GM19438 (cell line): ENCODE results near the gene RBBP8NL.

ENCODE experiments used
- ATAC-seq: cut with Tn5 transposase; IDR thresholded peaks from one replicate; pipeline ENCODE4 v1.9.1; 2021; ENCODE audit warnings: low read depth; ENCODE audit not compliant: unreplicated experiment

Gene RBBP8NL

DNA sequence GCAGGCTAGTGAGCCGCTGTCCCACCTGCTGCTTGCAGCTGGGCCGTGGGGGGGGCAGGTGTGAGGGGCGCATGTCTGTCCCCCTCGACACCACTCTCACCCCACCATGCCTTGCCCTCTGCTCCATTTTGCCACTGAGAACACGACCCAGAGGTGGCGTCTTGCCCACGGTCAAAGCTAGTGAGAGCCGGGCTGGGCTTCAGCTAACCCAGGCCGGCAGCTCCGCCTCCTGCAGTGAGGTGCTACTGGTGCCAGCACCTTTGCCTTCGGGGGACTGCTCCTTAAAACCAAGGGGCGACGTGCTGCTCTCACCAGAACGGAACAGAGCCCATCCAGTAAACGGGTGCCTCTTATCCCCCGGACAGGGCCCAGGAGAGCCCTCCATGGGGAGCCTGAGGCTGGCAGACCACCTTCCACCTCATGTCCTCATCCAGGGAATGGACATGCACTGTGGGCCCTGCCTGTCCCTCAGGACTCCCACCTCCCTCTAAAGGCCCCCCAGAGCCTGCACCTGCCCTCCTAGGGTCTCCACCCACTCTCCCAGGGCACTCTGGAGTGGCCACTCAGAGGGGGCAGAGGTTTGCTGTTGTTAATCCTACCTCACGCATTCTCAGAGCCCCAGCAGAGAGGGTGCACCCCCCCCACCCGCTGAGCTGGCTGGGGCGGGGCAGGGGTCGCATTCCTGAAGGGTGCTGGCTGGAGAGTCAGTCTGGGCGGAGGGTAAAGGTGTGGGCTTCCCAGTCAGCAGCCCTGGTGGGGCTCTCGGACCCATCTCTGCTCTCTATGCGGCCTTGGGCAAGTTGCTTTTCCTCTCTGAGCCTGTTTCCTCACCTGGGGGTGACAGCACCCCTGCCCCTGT lies 2.9 kb downstream of the RBBP8NL start:
- ATAC-seq = no peak

DNA sequence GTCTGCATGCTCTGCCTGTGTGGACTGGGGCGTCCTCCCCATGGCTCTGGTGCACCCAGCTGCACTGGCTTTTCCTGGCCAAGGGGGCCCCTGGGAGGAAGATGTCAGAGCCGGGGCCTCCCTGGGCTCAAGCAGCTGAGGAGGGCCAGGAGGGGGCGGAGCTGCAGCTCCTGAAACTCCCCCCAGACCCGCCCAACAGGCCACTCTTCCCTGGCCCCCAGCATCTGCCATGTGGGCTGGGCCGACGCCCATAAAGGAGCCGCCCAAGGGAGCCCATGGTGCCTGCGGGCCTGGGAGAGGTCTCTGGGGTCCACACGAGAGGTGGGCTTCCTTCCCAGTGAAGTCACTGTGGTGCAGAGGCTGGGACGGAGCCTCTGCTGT lies 4.0 kb downstream of the RBBP8NL start:
- ATAC-seq = no peak

DNA sequence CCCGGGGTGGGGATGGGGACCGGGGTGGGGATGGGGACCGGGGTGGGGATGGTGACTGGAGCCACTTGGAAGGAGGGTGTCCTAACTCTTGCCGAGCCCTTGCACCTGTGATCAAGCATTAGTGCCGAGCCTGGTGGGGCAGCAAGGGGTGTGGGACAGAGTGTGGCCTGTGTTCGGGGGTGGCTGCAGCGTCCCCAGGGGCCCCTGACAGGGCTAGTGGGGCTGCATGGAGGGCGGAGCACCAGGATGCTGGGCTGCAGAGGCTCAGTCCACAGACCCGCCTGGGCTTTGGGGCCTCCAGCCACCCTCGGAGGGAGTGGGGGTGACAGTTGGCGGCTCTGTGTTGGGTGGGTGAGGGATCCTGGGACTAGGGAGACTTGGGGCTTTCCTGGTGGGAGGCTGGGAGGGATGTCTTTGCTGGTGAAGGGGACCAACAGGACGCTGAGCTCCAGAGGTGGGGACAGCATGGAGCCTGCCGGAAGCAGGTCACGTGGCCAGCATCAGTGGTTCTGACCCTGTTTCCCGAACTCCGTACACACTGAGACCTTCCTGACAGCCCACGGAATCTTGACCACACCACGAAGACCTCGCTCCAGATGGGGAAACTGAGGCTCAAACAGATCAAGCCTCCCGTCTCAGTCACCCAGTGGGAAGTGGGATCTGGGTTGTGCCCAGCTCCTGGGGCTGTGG lies 4.6 kb downstream of the RBBP8NL start:
- no peak for ATAC-seq

DNA sequence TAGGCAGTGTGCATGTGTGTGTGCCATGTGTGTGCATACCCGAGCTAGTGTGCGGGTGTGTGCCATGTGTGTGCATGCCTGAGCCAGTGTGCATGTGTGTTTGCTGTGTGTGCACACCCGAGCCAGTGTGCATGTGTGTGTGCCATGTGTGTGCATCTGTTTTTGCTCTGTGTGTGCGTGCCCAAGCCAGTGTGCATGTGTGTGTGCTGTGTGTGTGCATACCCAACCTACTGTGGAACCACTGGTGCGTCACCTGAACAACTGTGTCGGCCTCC lies 5.7 kb downstream of the RBBP8NL start:
- ATAC-seq = no peak

DNA sequence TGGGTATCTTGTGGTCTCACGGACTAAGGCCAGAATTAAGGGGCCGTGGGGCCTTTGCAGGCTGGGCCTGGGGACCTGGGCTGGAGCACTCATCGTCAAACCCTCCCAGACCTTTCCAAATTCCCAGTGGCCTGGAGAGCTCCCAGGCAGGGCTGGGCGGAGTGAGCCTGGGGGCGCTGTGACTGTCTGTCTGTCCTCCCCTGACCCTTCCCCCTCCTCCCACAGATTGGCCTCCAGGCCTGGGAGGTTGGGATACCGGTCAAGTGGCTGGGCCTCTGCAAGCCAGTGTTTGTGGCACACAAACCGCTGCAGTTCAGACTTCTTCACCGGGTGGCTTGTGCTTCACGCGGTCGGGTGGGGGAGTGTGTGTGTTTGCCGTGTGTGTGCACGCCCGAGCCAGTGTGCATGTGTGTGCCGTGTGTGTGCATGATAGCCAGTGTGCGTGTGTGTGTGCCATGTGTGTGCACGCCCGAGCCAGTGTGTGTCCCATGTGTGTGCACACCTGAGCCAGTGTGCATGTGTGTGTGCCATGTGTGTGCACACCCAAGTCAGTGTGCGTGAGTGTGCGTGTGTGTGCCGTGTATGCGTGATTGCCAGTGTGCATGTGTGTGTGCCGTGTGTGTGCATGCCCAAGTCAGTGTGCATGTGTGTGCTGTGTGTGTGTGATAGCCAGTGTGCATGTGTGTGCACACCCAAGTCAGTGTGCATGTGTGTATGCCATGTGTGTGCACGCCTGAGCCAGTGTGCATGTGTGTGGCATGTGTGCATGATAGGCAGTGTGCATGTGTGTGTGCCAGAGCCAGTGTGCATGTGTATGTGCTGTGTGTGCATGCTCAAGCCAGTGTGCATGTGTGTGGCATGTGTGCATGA lies 6.3 kb downstream of the RBBP8NL start:
- ATAC-seq = no peak

DNA sequence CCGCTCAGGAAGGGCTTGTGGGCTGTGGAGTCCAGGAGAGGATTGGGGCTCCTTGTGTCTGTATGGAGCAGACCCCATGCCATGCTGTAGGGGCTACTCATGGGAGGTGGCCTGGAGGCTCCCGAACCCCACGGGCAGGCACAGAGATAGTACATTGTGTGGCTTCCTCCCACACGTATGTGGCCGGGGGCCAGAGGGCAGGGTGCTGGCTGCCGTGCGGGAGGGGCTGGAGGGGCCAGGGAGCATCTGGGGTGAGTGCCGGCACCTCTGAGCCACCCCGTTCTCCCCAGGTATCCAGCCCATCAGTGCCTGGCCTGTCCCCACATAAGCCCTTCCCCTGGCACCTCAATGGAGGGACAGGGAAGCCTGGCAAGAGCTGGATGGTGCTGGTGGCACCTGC lies 7.6 kb downstream of the RBBP8NL start:
- ATAC-seq = no peak

DNA sequence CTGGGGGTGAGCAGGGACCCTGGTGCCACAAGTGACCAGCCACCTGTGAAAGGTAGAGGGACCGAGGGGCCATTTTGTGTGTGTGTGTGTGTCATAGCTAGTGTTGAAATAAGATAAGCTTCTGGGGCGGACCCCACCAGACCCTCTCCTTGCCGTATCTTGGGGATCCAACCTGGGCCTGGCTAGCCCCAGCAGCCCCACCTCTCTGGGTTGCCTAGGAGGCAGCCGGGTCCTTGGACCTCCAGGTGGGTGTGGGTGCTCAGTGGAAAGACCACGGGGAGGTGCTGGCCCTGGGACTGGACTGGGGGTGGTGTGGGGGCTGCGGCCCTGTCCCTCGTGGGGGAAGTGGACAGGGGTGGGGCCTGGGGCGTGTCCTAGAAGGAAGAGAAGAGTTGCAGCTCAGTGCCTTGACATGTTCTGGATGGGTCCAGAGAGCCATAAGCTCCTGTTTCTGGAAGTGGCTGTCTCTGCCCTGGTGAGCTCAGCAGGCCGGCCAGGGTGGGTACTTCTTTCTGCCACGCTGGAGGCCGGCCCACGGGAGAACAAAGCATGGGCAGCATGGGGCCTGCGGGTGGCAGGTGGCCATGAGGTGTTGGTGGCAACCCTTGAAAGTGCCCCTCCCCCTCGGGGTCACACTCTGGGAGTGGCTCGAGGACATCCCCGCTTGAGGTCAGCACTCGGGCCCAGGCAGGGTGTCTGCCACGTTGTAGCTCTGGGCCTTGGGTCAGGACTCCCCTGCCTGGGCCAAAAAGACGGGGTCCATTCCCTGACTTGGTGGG lies 8.4 kb downstream of the RBBP8NL start:
- no peak for ATAC-seq

DNA sequence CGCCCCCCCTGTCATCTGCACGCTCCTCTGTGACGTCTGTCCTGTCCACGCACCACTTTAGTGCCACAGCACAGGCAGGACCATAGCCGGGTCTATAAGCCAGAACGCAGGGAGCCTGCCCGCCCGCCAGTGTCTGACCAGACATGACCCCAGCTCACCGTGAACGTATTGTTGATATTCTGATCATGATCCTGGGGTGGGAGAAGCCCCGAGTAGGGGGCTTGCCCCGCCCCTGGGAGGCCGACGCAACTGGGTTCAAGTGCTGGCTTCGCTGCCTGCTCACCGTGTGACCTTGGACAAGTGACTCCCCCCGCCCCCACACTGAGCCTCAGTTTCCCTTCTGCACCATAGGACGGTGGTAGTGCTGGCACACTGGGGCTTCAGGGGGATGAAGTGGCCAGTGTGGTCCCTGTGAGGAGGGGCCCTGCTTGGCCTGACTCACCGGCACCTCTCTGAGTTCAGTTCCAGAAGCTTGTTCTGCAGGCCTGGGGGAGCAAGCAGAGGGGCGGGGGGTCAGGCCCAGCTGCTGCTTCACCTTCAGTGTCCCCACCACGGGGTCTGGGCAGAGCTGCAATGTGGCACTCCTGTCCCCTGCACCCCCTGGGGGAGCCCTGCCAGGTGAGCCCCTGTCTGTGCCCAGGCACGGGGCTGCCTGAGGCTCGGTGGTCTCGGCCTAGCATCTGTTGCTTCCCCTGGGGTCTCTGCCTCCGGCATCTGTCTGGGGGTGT lies 9.2 kb downstream of the RBBP8NL start:
- ATAC-seq = no peak

DNA sequence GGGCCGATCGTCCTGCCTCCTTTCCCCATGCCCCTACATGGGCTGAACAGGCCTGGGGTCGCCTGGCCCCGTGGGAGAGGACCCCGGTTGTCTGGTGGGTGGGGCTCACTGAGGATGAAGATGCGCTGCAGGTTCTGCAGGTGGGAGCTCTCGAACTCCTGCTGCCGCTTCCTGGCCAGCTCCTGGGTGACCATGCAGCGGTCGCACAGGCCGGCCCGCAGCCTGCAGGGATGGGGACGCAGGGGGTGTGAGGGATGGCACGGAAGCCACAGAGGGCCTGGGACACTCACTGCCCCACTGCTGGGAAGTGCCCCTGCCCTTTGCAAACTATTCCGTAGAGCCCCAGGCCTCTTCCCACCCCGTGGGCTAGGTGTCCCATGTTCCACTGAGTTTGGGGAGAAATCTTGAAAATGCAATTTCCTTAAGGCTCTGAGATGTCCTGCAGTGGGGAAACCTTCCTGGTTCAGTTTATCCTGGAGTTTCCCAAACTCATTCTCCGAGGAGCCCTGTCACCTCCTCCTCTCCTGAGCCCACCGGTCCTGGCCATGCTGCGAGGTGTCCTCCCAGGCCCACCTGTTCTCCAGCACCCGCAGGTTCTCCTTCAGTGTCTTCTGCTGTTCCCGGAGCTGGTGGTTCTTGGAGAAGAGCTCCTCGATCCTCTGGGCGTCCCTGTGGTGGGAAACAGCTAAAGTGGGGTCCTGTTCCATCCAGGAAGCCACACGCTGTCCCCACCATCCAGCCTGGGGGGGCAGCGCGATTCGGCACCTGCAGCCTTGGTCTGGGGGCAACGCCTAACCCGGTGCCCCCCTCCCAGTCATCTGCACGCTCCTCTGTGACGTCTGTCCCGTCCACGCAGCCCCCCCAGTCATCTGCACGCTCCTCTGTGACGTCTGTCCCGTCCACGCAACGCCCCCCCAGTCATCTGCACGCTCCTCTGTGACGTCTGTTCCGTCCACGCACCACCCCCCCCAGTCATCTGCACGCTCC lies 10.4 kb downstream of the RBBP8NL start:
- no peak for ATAC-seq

DNA sequence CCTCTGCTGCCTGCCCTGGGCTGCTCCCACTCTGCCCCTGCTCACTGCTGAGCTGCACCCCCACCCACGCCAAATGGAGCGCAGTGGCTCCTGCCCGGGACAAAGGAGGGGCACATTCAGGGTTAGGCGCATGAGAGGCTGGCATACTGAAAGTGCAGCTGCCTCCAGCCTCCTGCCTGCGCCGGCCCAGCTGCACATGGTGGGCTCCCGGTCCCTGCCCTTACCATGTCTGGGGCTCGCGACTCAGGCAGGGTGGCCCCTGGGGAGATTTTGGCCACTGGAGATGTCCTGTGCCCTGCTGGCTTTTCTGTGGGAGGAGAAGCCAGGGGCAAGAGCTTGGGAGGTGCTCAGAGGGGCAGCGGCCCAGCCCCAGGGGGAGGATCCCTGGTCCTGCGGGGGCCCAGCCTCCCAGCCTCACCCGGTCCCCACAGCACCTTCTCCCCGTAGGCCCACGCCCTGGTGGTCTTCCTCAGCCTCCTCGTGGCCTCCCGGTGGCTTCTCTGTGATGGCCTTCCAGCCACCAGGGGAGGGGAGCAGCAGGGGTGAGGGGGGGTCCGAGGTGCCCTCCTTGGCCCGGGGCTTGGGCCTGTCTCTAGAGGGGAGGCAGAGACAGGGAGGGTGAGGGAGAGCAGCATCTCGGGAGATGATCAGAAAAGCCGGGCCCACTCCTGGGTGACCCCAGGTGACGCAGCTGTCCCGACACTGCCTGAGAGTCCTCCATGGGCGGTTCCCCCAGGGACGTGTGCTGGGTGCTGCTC lies 11.8 kb downstream of the RBBP8NL start:
- ATAC-seq = no peak

DNA sequence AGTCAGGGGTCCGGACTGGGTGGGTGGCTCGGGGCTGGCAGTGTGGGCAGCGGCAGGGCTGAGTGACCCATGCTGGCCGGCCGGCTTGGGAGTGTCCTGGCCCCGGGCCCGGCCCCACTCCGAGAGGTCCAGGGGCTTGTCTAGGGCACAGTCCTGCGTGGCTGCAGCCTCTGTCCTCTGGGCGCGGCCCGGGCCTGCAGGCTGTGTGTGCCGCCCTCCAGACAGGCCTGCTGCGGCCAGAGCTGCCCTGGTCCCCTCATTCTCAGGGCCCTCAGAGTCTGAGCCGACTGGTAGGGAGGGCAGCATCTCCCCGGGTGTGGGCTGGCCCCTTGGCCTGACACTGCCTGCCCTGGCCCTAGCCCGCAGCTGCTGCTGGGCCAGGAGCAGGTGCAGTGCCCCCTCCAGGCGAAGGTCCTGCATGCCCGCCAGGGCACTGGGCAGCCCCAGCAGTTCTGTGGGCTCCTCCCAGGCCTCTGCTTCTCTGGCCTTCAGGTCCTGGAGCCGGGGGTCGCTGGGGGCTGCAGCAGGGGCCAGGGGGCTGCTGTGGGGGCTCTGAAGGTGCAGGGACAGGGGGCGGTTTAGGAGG lies 13.3 kb downstream of the RBBP8NL start:
- ATAC-seq = no peak

DNA sequence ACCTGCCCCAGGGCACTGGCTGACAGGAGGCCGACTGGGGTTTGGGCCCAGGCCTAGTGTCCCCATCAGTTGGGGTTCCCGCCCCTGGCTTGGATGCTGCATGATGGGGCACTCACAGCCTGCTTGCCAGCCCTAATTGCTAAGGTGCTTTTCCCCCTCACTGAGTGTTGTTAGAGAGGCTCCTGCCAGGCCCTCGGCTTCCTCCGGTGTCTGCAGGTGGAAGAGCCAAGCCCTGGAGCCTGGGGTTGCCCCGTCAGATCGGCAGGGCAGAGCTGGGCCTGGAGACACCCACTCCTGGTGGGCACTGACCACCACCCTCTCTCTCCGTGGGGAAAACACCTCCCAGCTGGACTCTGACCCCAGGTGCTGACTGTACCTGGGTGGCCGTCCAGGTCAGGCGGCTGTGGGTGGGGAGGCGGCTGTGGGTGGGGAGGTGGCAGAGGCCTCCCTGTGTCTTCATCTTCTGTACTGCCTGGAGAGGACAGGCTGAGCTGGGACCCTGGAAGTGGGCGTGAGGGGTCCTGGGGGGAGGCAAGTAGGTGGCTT lies 14.2 kb downstream of the RBBP8NL start:
- no peak for ATAC-seq

DNA sequence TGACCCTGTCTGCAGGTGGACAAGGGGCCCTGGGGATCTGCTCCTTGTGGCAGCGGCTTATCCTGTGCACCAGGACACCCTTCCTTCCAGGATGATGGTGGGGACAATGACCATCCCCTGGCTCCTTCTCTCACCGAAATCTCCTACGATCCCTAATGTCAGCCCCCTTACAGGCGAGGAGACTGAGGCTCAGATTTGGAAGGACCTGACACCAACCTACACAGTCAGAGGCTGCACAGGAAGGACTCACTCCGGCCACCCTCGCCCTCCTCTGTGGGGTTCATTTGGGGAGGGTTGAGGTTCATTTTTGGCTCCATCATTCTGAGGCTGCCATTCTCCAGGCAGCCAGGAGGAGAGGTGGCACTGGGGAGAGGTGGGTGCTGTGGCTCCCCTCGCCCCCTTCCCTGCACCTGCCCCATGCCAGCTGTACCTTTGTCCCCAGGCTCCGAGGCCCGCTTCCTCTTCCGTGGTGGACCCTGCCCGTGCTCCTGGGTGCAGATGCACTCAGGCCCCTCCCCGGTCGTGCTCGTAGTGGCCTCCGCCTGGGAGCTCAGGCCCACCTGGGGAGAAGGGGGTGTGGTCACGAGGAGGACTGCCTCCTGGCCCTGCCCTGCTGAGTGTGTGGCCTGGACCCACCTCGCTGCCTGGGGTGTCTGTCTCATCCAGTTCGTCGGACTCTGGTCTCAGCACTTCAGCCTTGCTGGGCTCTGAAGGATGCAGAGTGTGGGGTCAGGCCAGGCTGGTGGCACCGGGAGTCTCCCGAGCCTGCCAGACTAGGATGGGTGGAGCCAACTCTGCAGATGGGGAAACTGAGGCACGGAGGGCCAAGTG lies 14.9 kb downstream of the RBBP8NL start:
- ATAC-seq = no peak

DNA sequence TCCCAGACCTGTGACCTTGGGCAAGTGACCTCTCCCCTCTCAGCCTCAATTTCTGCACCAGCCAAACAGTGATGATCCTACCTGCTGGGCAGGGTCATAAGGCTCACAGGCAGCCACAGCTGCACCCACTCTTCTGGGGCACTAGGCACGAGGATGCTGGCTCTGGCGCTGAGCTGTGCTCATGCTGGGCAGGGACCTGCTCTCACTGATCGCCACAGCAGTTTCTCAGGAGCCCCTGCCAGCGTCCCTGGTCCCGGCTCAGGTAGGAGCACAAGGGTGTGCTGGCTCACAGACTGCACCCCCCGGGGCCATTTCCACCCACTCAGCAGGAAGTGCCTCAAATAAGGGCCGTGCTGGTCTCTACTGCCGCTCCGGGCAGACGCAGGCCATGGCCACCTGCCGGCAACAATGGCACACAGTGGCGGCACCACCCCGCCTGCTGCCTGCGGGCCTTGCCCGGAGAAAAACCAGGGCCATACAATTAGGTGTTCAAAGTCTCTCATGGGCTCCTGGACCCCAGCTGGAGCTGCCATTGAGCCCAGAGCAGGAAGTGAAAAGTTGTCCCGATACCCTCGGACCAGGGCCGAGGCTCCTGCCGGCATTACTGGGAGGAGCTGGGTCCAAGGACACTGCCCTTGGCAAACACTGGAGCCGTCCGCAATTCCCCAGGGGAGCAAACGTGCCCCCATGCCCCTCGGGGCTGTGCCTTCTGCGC lies 15.7 kb downstream of the RBBP8NL start:
- no peak for ATAC-seq

DNA sequence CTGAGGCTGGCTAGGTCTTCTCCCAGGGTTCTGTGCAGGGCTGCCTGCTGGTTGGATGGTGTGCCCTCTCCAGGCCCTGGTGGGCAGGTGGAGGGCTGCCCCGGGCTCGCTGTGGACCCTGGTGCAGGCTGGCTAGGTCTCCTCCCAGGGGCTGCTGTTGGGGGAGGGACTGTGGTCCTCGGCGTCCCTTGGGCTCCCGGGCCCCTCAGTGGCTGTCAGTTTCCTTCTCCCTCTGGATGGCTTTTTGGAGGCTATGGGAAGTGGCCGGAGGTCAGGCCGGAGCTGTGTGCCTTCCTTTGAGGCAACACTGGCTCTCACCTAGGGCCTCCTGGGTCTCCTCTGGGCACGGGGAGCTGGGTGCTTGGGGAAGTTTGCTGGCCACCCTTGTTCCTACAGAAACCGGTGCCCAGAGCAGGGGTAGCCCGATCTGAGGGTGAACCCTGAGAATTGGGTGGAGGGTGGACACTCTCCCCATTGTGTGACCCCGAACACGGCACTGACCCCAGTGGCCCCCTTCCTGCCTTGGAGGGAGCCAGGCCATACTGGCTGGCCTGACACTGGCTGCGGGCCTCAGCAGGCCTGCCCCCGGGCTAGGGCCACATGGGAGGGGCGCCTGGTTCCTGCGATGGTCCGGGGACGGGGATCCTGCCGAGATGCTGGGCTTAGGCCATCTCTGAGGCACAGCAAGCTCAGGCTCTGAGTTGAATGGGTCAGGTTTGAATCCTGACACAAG lies 16.4 kb downstream of the RBBP8NL start:
- ATAC-seq = no peak
